Upper lobe of right lung (tissue), 1 donor: ENCODE data around the gene NOL11. TPM values are rescaled to one million over a fixed set of nuclear protein-coding genes. Genes with fewer than 3 reads are reported as not detected.

Experiments
- ATAC-seq: fragments of 200-7000 bp; cut with Tn5 transposase; one replicate; pipeline ENCODE4 v1.9.1; 2020; ENCODE audit warnings: mild to moderate bottlenecking, moderate library complexity
- DNase-seq: peaks from one replicate; pipeline ENCODE4 v3.0.0-alpha.2; 2020
- H3K27ac ChIP-seq: fragments of 200-600 bp; one replicate; pipeline ENCODE4 v1.8.0; 2022
- H3K27me3 ChIP-seq: fragments of 200-600 bp; one replicate; pipeline ENCODE4 v1.8.0; 2022; ENCODE audit warnings: mild to moderate bottlenecking
- H3K36me3 ChIP-seq: fragments of 200-600 bp; one replicate; pipeline ENCODE4 v1.8.0; 2022
- H3K4me1 ChIP-seq: fragments of 200-600 bp; one replicate; pipeline ENCODE4 v1.8.0; 2022
- H3K4me3 ChIP-seq: fragments of 200-600 bp; one replicate; pipeline ENCODE4 v1.8.0; 2022; ENCODE audit warnings: mild to moderate bottlenecking
- H3K9me3 ChIP-seq: fragments of 200-600 bp; one replicate; pipeline ENCODE4 v1.8.0; 2022
- intact Hi-C: fragments of 100-400 bp; cut with DNase I; formaldehyde crosslinking; loops from one replicate; pipeline ENCODE4 v1.11.0; 2022
- total RNA-seq: library from RNA; stranded (reverse); fragmentation: NEBNext Ultra II Directional; extraction: Animal tissue kit (Norgen Biotek cat#: 25700); gene quantifications from one replicate; pipeline ENCODE4 v1.2.1, GENCODE V29; 2021
- TF ChIP-seq, protein P1 (sequence below): fragments of 200-600 bp; IDR thresholded peaks from one replicate; pipeline ENCODE4 v1.8.0; 2022; ENCODE audit warnings: antibody characterized with exemption
- donor health status: DM: no; HTN: yes; CAD: no; lungs with severe emphysema.

Gene NOL11
- total RNA-seq, 1 donor from 2014 or later: 30.5 TPM

DNA sequence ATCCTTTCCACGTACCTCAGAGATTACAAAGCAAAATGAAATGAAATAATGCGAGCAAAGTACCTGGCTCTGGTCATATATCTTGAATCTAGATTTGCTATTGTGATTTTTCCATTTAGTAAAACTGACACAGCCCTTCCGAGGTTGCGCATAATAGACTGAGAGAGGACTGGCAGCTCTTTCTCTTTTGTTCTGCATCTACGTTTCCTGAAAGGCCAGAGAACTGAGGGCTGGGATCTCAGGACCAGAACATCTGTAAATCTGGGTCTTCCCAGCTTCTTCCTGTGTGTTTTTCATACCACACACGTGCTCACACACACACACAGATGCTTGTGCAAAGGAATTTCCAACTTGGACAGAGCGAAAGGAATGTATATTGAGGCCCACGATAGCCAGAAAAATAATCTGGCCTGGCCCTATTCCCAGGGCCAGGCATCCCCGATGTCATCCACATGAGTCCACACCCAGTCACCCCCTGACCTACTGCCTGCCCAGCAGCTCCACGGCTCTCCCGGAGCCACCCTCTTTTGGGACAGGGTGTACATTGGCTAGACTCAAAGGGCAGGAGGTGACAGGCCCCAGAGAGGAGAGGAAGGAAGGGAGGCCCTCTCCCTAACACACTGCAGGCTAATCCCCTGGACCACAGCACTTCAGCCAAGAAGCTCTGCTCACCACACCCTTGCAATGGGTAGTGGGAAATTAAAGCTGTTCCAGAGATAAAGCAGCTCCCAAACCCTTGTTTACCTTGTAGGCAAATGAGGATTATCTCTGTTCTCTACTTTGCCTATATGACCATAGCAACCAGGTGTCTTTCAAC is 41.8 kb downstream of the NOL11 start:
- H3K4me3 ChIP-seq: no peak overlapping the region
- no peaks in the 10 kb centered on the region for H3K4me1 ChIP-seq
- intact Hi-C loops: no loop called here
- DNase-seq (peak; percentile 59), ATAC-seq (peak; percentile 65)
- no peaks in the 10 kb centered on the region for H3K36me3 ChIP-seq
- no peaks in the 10 kb centered on the region for H3K9me3 ChIP-seq
- no peaks in the 10 kb centered on the region for H3K27me3 ChIP-seq
- TF ChIP-seq, protein P1, sequence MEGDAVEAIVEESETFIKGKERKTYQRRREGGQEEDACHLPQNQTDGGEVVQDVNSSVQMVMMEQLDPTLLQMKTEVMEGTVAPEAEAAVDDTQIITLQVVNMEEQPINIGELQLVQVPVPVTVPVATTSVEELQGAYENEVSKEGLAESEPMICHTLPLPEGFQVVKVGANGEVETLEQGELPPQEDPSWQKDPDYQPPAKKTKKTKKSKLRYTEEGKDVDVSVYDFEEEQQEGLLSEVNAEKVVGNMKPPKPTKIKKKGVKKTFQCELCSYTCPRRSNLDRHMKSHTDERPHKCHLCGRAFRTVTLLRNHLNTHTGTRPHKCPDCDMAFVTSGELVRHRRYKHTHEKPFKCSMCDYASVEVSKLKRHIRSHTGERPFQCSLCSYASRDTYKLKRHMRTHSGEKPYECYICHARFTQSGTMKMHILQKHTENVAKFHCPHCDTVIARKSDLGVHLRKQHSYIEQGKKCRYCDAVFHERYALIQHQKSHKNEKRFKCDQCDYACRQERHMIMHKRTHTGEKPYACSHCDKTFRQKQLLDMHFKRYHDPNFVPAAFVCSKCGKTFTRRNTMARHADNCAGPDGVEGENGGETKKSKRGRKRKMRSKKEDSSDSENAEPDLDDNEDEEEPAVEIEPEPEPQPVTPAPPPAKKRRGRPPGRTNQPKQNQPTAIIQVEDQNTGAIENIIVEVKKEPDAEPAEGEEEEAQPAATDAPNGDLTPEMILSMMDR: no peak
- H3K27ac ChIP-seq: no peak overlapping the region

- Histone ChIP-seq H3K4me1 (no peaks in the 10 kb centered on the region), H3K27me3 (no peaks in the 10 kb centered on the region), H3K27ac (no peak overlapping the region), H3K9me3 (no peaks in the 10 kb centered on the region), H3K4me3 (no peak overlapping the region), H3K36me3 (no peaks in the 10 kb centered on the region)
- intact Hi-C loops: no loop called here
- ATAC-seq (no peak), DNase-seq (no peak)
- TF ChIP-seq, protein P1: no peak
These were observed 47.9 kb downstream of the NOL11 start for GRCh38 chr17:67765623-67766022.

DNA sequence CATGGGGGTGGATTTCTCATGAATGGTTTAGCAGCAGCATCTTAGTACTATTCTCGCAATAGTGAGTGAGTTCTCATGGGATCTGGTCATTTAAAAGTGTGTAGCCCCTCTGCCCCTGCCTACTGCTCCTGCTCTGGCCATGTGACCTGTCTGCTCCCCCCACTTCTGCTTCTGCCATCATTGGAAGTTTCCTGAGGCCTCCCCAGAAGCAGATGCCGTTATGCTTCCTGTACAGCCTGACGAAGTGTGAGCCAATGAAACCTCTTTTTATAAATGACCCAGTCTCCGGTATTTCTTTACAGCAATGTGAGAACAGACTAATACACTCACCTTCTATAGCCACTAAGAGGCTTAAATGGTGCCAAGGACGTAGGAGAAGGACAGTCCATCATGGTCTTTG is 51.5 kb downstream of the NOL11 start:
- H3K9me3 ChIP-seq: no peaks in the 10 kb centered on the region
- no peaks in the 10 kb centered on the region for H3K27me3 ChIP-seq
- DNase-seq: no peak
- no peaks in the 10 kb centered on the region for H3K36me3 ChIP-seq
- intact Hi-C loops: no loop called here
- no peak for ATAC-seq
- TF ChIP-seq, protein P1: no peak
- H3K4me1 ChIP-seq: no peaks in the 10 kb centered on the region
- no peak overlapping the region for H3K4me3 ChIP-seq
- no peak overlapping the region for H3K27ac ChIP-seq

DNA sequence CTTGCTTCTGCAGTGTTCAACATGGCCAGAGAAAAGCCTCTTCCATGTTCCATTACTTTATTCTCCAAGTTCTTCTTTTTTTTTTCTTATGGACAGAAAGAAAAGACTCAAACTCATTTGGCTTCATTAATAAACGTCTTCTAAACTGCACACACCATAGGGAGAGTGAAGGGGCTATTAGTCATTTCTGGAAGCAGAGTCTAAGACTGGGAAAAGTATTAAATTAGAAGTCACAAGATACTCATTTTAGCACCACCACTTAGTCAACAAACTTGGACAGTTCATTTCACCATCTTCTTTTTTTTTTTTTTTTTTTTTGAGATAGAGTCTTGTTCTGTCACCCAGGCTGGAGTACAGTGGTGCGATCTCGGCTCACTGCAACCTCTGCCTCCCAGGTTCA is 52.8 kb downstream of the NOL11 start:
- Histone ChIP-seq H3K27me3 (no peaks in the 10 kb centered on the region), H3K9me3 (no peaks in the 10 kb centered on the region), H3K4me3 (no peak overlapping the region), H3K4me1 (no peaks in the 10 kb centered on the region), H3K36me3 (no peaks in the 10 kb centered on the region), H3K27ac (no peak overlapping the region)
- no peak for ATAC-seq
- DNase-seq: no peak
- TF ChIP-seq, protein P1: no peak
- intact Hi-C loops: no loop called here

GRCh38 chr17:67772679-67773078 is 54.9 kb downstream of the NOL11 start:
- DNase-seq: no peak
- H3K27me3 ChIP-seq: no peaks in the 10 kb centered on the region
- H3K27ac ChIP-seq: no peak overlapping the region
- no peaks in the 10 kb centered on the region for H3K9me3 ChIP-seq
- H3K4me1 ChIP-seq: no peaks in the 10 kb centered on the region
- H3K4me3 ChIP-seq: no peak overlapping the region
- intact Hi-C loops: no loop called here
- ATAC-seq: no peak
- H3K36me3 ChIP-seq: no peaks in the 10 kb centered on the region
- TF ChIP-seq, protein P1: no peak

GRCh38 chr17:67773246-67773645 is 55.5 kb downstream of the NOL11 start:
- TF ChIP-seq, protein P1: no peak
- no peaks in the 10 kb centered on the region for H3K36me3 ChIP-seq
- no peak for ATAC-seq
- intact Hi-C loops: no loop called here
- no peaks in the 10 kb centered on the region for H3K9me3 ChIP-seq
- DNase-seq: no peak
- no peaks in the 10 kb centered on the region for H3K27me3 ChIP-seq
- H3K27ac ChIP-seq: no peak overlapping the region
- no peaks in the 10 kb centered on the region for H3K4me1 ChIP-seq
- H3K4me3 ChIP-seq: no peak overlapping the region
